IgD-negative memory B cell (primary cell): Measurements from ENCODE around the gene HIPK2. TPM values are rescaled to one million over a fixed set of nuclear protein-coding genes. Genes with fewer than 3 reads are reported as not detected.

Experiments
- H3K27ac Mint-ChIP-seq, 3 donors: one replicate each; pipeline ENCODE4 v1.8.0; 2020 to 2022; ENCODE audit warnings: mild to moderate bottlenecking in 3 of 3, mixed read lengths in 3 of 3, moderate library complexity in 1 of 3
- H3K27me3 Mint-ChIP-seq: one replicate; pipeline ENCODE4 v1.8.0; 2021; ENCODE audit warnings: mixed read lengths
- H3K36me3 Mint-ChIP-seq: one replicate; pipeline ENCODE4 v1.8.0; 2020; ENCODE audit warnings: mild to moderate bottlenecking, mixed read lengths
- H3K4me1 Mint-ChIP-seq, 3 donors: one replicate each; pipeline ENCODE4 v1.8.0; 2020 to 2022; ENCODE audit warnings: mixed read lengths in 3 of 3, mild to moderate bottlenecking in 1 of 3
- H3K4me3 Mint-ChIP-seq, 4 donors: one replicate each; pipeline ENCODE4 v1.8.0; 2020 to 2022; ENCODE audit warnings: mild to moderate bottlenecking in 4 of 4, mixed read lengths in 4 of 4, moderate library complexity in 3 of 4
- H3K9me3 Mint-ChIP-seq, 3 donors: one replicate each; pipeline ENCODE4 v1.8.0; 2020 to 2021; ENCODE audit warnings: mixed read lengths in 3 of 3, mild to moderate bottlenecking in 1 of 3
- polyA plus RNA-seq: library from polyadenylated mRNA; unstranded; fragments of 300-500 nt; fragmentation: Illumina TruSeq; gene quantifications from one replicate; pipeline ENCODE4 v1.2.3, GENCODE V29; 2021

HIPK2 gene
- polyA plus RNA-seq, 1 donor from 2014 or later: 5.5 TPM

- H3K27me3 Mint-ChIP-seq: peaks cover 39% of the 10 kb centered on the region
- H3K4me3 Mint-ChIP-seq: no peak overlapping the region
- no peak overlapping the region for H3K27ac Mint-ChIP-seq
- peaks cover 2% of the 10 kb centered on the region for H3K36me3 Mint-ChIP-seq
- H3K9me3 Mint-ChIP-seq: peaks cover 2 to 10% (median 7%) of the 10 kb centered on the region in 3 donors
- H3K4me1 Mint-ChIP-seq: peaks cover 0 to 3% (median 0%) of the 10 kb centered on the region in 3 donors
These were observed 253.6 kb downstream of the HIPK2 start for GRCh38 chr7:139523968-139524815.

- no peak within 1 kb of the TSS for H3K4me3 Mint-ChIP-seq
- peaks cover 2 to 7% (median 7%) of the 10 kb centered on the region in 3 donors for H3K9me3 Mint-ChIP-seq
- peaks cover 2% of the 10 kb centered on the region for H3K36me3 Mint-ChIP-seq
These were observed 254.4 kb downstream of the HIPK2 start, which contains the start of gene CLEC2L for GRCh38 chr7:139523199-139523941. CLEC2L (plus strand) TSS chr7:139523685; CDS start chr7:139523928, 243 bp downstream.

GRCh38 chr7:139522830-139523198 is 255.0 kb downstream of the HIPK2 start:
- Mint-ChIP-seq H3K4me1 (peaks cover 0 to 3% (median 0%) of the 10 kb centered on the region in 3 donors), H3K27me3 (peaks cover 37% of the 10 kb centered on the region), H3K4me3 (no peak overlapping the region), H3K27ac (no peak overlapping the region), H3K36me3 (peaks cover 2% of the 10 kb centered on the region), H3K9me3 (peaks cover 2 to 7% (median 4%) of the 10 kb centered on the region in 3 donors)

More at GRCh38 chr7:139523199-139523941, 254.4 kb downstream of the HIPK2 start, which contains the start of gene CLEC2L:
- Mint-ChIP-seq H3K4me1 (peaks cover 0 to 3% (median 0%) of the 10 kb centered on the region in 3 donors), H3K27ac (no peak within 1 kb of the TSS), H3K27me3 (peaks cover 39% of the 10 kb centered on the region)

DNA sequence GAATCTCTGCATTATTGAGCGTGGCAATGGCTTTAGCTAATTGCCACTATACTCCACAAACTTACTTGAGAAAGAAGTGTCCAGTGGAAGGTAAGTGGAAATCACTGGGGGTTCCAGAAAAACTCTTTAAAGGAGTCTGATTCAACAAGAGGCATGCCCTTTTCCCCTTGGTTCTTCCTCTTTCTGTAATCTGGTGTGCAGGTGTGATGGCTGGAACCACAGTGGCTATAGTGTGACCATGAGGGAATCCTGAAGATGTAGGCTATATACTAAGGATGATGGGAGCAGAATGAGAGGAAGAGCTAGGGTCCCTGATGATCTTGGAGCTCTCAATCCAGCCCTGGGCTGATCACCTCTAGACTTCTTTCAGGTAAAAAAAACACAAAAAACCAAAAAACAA is 256.4 kb downstream of the HIPK2 start:
- H3K4me3 Mint-ChIP-seq: no peak overlapping the region
- H3K9me3 Mint-ChIP-seq: peaks cover 2 to 4% (median 4%) of the 10 kb centered on the region in 3 donors
- H3K27me3 Mint-ChIP-seq: peaks cover 35% of the 10 kb centered on the region
- H3K4me1 Mint-ChIP-seq: peaks cover 0 to 3% (median 0%) of the 10 kb centered on the region in 3 donors
- H3K27ac Mint-ChIP-seq: no peak overlapping the region
- peaks cover 2% of the 10 kb centered on the region for H3K36me3 Mint-ChIP-seq

DNA sequence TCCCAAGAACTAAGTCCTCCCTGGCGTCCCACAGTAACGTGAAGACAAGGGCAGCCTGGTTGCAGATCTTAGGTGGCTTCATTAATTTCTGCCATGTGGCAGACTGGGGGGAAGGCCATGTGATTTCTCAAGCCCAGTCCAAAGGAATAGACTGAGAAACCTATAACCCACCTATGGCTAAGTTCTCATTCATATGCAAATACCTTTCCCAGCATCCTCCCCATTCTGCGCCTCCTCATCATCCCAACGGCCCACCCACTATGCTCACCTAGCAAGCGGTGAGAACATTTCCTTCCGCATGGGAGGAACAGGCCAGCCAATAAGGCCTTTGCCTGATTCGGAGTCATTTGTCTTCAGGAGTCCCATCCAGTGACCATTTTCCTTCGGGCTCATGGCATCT is 262.5 kb downstream of the HIPK2 start:
- peaks cover 6% of the 10 kb centered on the region for H3K27me3 Mint-ChIP-seq
- no peak overlapping the region for H3K4me3 Mint-ChIP-seq
- peaks cover 0 to 2% (median 0%) of the 10 kb centered on the region in 3 donors for H3K4me1 Mint-ChIP-seq
- no peaks in the 10 kb centered on the region for H3K36me3 Mint-ChIP-seq
- H3K9me3 Mint-ChIP-seq: no peaks in the 10 kb centered on the region
- H3K27ac Mint-ChIP-seq: no peak overlapping the region

Other genes with a start within 250 kb of the HIPK2 start
- 16.7 TPM for gene TBXAS1, start 51.3 kb upstream of the HIPK2 start, polyA plus RNA-seq